HG03354 (cell line): ENCODE data around the gene GJB2.
A peak's percentile ranks its signal among the peaks of the same experiment; 100 is the strongest.
"Not testable (repeated sequence)": the region's sequence is repeated elsewhere in the genome, so short reads cannot be mapped to it uniquely, and the experiment has no call there.

Experiments used
- ATAC-seq: cut with Tn5 transposase; IDR thresholded peaks from one replicate; pipeline ENCODE4 v1.9.1; 2021; ENCODE audit warnings: mild to moderate bottlenecking; ENCODE audit not compliant: unreplicated experiment, poor library complexity, severe bottlenecking

GJB2 gene

DNA sequence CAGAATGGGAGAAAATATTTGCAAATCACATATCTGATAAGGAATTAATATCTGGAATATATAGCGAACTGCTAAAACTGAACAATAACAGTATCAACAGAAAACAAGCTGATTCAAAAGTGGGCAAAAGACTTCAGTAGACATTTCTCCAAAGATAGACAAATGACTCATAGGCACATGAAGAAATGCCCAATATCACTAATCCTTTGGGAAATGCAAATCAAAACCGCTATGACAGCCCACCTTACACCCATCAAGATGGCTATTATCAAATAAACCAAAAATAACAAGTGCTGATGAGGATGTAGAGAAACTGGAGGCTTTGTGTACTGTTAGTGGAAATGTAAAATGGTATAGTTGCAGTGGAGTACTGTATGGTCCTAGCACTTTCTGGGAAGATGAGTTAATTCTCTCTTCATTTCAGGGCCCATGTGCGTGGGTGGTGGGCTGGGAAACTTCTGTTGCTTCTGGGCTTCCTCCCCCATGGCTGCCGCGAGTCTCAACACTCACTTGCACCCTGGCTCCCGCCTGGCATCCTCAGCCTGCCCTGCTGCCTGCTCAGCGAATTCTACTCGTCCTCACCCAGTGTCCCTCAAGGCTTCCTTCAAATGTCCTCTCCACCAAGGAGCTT is 19.5 kb downstream of the GJB2 start:
- ATAC-seq = no peak

DNA sequence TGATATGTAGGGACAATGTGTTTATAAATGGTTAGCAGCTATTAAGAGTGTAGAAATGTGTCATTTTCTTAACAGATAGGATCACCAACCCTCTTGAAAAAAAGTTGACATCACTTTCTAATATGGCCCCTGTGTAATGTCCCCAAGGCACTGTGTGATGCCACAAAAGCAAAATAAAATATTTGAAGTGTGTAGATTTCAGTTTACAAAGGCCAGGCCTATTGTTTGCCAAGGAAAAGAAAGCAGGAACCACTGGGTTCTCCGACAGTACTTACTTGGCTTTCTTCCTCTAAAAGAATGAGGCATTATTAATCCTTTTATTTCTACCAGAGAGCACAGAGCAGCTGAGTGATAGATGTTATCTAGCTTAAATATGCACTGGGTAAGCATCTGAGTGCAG is 21.4 kb downstream of the GJB2 start:
- no peak for ATAC-seq

DNA sequence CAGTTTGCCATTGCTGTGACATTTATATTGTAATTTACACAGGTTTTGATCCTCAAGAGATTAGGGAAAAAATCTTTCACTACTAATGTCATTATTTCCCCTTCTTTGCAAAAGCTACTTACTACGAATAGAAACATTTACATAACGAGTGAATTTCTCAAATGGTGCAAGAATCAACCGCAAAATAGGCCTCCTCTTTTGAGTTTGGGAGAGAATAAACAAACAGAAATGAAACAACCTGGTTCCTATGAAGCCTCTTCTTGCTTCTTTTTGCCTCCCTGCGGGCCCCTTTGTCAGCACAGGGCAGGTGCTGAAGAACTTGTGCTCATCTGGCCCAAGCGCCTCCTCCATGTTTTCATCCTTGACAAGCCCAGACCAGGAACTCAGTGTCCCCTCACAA is 21.8 kb downstream of the GJB2 start:
- no peak for ATAC-seq

DNA sequence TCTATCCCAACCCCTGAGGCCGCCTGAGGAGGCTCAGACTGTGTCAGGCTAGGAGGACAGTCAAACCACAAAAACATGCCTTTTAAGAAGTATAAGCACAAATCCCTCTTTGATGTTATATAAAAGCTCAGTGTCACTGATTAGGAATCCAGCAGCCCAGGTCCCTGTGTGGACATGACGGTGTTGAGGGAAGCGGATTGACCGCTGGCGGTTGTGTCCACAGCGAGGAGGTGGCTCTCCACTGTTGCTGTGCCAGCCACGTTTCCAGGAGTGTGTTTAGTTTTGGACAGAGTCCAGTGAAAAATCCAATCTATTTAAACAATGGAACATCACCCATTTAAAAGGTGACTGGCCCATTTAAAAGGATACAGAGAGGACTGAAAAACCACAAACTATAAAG is 24.3 kb downstream of the GJB2 start:
- ATAC-seq = no peak

DNA sequence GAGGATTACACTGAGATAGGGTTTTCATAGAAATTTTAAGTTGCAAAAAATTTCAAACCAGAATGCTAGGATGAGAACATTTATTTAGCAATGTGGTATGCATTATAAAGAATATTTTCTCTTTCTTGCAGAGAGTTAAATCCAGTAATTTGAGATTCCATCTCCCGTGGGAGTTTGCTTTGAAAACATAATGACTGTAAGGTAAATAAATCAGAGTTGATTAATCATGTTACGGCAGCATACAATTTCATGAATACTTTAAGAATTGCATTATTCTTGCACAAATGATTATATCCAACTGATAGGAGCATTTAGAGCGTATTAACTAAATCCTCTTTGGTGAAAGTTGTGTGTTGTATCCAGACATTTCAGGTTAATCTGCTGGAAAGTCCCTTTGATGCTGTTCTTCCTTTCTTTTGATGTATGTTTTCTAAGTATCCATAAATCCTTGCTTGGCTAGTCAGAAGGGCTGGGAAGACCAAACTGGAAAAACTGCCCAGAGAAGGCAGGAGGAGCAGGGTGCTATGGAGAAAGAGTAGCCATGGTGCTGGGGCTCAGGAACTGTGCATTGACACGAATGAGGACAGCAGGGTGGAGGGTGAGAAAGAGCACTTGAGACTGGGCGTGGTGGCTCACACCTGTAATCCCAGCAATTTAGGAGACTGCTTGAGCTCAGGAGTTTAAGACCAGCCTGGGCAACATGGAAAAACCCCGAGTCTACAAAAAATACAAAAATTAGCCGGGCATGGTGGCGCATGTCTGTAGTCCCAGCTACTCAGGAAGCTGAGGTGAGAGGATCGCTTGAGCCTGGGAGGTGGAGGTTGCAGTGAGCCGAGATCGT is 27.1 kb downstream of the GJB2 start:
- no peak for ATAC-seq

DNA sequence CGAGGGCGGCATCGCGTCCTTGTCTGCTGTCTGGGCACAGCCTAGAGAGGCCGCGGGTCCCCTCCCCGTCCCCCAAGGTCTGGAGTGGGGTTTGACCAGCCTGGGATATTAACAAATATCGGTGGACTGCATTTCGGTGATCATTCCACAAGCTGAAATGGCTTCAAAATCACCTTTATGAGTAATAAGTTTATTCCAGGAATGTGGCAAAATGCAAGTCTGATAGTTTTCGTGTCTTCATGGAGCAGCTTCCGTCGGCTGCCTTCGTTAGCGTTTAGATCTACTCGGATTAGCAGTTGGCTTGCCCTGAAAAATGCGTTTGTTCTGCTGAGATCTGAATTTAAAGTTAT is 30.8 kb downstream of the GJB2 start:
- ATAC-seq = no peak

DNA sequence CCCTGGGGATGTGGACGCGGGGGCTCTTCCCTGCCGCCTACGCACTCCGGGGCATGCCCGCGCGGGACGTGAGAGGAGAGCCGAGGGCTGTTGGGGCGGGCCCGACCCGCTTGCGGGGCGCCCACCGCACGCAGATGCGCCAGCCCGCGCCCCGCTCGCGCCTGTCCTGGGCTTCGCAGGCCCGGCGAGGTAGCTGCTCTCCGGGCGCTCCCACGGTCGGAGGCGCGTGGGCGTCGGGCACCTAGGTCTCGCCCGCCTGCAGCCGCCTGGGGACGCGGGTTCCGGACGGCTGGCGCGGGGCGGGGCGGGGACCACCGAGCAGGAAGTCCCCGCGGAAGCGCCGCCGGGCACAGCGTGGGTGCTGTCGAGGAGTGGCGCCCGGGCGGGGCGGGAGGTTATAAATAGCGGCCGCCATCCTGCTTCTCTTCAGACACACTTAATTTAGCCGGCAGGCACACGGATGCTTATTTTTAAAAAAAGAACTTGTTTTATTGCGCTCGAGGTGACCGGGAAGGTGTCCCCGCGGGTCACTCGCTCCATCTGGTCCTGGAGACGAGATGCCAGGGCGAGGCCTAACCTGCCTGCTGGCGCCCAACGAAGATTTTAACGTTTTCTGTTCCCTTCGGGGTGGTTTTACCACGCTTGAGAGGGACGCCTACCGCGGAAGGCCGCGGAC is 31.3 kb downstream of the GJB2 start:
- ATAC-seq = peak; percentile 59

DNA sequence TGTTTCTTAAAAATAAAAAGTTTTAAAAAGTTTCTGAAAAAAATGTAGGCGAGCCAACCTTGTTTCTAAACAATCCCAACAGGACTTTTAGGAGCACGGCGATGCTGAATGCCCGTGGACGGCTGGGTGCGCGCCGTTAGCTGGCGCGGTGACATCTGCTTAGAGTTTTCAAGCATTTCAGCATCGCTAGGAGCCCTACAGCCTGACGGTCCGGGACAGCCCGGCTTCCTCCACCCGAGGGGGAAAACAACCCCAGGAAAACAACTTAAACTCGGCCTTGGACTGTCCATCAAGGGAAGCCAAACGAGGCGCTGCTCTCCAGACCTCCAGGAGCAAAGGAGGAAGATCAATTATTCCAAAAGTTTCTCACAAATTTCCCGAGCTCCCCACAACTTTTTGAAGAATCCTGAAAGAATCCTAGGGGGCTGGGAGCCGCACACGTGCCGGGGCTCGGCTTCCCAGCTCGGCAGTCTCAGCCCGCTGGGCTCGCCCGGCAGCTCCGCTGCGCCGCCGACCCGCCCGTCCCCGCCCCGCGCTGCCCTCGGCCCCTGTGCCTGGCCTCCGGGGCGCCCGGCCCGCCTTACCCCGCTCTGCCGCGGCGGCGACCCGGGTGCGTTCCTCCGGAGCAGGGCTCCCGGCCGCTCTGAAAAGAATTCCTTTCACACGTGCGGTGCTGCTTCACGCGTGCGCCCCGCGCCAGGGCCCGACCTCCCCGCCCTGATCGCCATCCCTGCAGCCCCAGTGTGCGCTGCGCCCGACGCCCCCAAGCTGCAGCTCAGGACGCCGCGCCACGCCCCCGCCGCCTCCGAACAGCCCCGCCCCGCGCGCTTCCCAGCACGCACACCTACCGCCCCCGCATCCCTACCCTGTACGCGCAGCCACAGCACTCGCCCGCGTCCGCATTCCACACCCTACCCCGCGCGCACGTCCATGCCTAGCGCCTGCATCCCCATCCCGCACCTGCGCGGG is 32.1 kb downstream of the GJB2 start, which contains the start of gene GJA3:
Gene GJA3, minus strand, starts transcription at position 747 of the 969 bp plus-strand sequence. CDS start 17,764 bp downstream, outside the sequence.
- ATAC-seq = peak; percentile 62

DNA sequence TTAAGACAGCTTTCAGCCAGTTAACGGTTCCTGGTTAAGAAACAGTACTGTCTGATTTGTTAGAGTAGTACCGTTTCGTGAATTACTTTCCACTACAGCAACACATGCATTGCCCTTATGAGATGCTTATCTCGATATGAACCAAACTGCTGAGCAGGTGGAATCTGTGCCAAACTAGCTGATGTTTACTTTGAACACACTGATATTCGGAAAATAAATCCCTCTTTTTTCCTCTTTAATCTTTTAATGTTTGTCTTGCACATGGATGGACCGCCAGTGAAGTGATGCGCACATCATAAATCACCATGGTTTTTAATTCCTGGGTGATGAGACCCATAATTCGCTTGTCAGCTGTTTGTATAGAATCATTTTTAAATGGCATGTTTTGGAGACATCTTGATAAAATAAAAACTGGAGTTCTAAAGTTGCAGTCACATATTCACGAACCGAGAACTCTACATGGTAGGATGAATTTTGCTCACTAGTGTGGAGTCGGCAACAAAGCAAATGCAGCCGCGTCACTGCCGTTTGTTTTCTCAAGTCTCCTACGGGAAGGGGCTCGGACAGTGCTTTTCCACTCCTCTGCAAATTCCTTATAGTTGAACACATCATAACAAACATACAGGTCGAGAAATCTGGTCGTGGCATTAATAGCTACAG is 33.0 kb downstream of the GJB2 start:
- ATAC-seq = no peak

DNA sequence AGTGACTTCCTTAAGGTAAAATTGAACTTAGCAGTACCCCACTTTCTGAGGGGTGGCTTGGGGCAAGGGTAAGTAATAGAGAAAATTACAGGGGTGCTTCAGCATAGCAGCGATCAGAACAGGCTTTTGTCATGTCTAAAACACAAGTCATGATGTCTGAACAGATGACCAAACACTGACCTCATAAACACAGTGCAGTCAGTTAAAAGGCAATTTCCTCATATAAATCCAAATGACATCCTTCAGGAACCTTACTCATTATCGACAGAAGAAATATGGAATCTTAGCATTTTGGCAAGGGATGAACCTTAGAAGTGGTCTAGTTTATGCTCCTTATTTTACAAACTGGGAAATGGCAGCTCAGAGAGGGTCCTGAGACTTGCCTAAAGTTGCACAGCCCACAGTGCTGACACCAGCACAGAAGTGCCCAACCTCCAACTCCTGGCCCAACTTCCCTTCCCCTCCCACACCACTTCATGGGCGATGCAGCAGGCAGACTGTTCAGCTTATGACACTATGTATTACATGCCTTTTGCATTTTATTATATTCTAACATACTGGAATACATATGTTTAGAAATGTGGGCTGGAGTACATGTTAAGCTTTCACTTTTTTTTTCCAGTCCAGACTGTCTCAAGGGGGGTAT is 35.5 kb downstream of the GJB2 start:
- no peak for ATAC-seq

DNA sequence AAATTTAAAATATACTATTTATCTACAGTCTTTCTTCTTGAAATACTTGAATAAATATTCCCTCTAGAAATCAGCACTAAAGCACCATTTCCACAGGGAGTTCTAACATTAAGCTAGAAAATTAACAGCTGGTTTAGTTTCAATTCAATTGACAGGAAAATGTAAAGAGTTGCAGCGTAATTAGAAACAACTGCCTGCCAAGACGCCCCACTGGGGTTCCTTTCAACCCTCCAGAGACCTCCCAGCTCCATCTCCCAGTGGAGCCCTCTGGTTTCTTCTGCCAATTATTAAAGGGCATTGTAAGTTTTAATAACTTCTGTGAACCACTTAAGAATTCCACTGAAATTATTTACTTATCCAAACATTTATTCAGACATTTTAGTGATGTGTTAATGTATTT is 36.0 kb downstream of the GJB2 start:
- ATAC-seq = no peak

DNA sequence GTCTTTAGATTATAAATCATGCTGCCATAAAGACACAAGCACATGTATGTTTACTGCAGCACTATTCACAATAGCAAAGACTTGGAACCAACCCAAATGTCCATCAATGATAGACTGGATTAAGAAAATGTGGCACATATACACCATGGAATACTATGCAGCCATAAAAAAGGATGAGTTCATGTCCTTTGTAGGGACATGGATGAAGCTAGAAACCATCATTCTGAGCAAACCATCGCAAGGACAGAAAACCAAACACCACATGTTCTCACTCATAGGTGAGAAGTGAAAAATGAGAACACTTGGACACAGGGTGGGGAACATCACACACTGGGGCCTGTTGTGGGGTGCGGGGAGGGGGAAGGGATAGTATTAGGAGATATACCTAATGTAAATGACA is 39.4 kb downstream of the GJB2 start:
- ATAC-seq = not testable (repeated sequence)

DNA sequence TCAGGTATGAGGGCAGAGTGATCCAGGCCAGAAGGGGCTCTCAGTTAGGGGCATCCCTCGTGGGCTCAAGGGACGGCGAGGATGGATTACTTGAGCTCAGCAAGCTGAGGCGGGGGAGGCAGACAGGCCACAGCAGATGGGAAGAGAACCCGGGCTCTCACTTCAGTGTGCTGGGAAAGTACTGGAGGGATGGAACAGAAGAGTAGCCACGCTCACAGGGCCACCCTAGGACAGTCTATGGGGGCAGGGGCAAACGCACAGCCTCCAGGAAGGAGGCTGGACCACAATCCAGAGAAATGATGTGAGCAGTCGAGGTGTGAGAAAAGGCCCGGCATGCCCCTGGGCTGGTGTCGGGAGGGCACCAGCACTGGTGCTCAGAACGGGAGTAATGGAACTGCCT is 41.1 kb downstream of the GJB2 start:
- ATAC-seq = no peak

DNA sequence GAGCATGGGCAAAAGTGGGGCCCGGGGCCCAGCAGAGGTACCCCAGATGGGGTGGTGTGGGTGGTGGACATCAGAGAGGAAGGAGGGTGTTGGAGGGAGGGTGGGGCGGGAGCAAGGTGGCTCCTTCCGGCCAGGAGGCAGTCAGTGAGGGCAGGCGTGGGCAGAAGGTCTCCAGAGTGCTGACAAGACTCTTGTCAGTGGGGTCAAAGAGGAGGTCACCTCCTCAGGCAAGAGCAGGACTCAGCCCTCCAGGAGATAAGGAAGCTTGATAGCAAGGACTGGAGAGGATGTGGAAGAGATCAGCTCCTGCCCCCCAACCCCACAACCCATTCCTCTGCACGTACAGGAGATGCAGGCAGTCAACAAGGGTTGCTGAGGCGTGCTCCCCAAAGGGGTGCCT is 41.7 kb downstream of the GJB2 start:
- no peak for ATAC-seq

DNA sequence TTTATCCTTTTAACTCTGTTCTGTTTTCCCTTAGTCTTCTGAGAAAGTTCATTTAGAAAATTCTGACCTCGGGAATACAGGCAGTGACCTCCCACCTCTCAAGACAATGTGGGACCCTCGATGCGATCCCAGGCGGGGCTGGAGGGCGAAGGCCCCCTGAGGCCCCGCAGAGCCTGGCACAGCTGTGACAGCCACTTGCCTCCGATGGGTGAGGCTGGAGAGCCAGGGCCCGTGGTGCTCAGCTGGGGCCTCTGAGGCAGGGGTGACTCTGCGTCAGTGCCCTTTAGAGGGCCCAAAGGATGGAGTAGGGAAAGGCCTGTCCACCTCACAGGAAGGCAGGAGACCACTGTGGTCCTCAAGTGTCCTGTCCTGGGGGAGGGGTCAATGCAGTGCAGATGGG is 42.2 kb downstream of the GJB2 start:
- no peak for ATAC-seq

DNA sequence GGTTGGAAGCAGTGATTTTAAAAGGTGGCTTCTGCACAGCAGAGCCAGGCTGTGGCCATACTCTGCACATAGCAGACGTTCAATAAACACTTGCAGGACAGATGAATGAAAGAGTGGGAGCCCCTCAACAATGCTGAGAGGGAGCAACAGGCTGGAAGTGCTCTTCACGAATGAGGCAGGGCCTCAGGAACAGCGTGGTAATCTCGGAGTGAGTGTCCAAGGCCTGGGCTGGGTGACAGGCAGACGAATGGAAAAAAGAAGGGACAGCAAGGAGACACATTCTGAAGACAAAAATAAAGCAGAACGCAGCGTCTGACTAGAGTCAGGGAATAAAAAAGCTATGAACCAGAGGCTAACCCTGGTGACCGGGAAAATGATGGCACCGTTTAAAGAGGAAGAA is 43.0 kb downstream of the GJB2 start:
- ATAC-seq = no peak

DNA sequence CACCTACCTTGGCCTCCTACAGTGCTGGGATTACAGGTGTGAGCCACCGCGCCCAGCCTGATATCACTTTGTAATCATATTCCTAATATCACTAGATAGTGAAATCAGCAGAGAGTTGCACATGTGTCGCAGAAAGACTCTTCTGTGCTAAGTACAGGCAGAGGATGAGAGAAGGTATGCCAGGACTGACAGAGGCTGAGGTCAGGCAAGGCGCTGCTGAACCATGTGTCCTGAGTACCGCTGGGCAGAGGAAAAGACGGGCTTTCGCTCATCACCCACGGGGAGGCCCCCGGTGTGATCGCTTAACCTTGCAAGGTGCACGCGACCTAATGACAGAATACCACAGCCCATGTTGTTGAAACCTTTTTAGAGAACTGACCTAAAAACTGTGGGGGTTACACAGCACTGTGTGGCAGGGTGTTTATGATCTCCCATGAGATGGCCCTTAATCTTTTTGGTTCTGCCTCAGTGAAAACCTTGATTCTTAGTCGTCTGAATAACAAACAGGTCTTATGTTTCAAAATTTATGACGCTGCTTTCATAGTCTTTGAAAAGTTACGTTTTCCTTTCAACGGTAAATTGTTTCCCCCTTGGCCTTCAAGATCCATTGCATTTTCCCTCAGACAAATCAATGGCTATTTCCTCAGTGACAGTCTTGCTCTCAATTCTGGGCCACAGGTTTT is 44.1 kb downstream of the GJB2 start:
- ATAC-seq = no peak

DNA sequence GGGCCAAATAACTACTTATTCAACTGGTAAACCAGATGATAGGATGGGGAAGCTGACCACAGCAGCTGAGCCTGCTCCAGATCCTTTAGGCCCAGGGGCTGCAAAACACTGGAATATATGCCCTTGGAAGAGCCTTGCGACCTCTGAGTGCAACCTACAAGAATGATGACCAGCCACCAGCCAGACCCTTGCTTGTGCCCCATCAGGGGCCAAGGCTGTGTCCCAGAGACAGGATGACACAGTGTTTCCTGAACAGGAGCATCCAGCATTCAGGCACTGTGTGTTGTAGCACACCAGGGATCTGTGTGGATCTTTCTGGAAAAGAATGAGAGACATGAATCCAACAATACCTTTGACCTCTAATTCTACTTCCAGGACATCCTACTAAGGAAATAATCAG is 46.4 kb downstream of the GJB2 start:
- no peak for ATAC-seq
